DND-41 (cell line): Measurements from ENCODE around the gene SDHAF2.

Experiments
- ATAC-seq: fragments of 200-7000 bp; cut with Tn5 transposase; 3 replicates; pipeline ENCODE4 v1.9.1; 2021; ENCODE audit warnings: low read depth; ENCODE audit not compliant: insufficient read depth
- DNase-seq: peaks from one replicate; pipeline ENCODE4 v3.0.0-alpha.2; 2020
- H2AFZ ChIP-seq: 2 replicates; pipeline ENCODE4 v1.6.0; 2012; ENCODE audit warnings: low read depth, low read length
- H3K27ac ChIP-seq: 2 replicates; pipeline ENCODE4 v1.5.1; 2012; ENCODE audit warnings: low read length, inconsistent platforms
- H3K27me3 ChIP-seq: fragments of 200-600 bp; sonication (generic); 2 replicates; pipeline ENCODE4 v1.6.0; 2012; ENCODE audit warnings: low read length, mild to moderate bottlenecking, inconsistent platforms; ENCODE audit not compliant: insufficient read depth, poor library complexity
- H3K36me3 ChIP-seq: 2 replicates; pipeline ENCODE4 v1.5.1; 2012; ENCODE audit warnings: low read length, inconsistent platforms; ENCODE audit not compliant: insufficient read depth
- H3K4me1 ChIP-seq: 2 replicates; pipeline ENCODE4 v1.5.1; 2012; ENCODE audit warnings: mild to moderate bottlenecking, low read length; ENCODE audit not compliant: insufficient read depth
- H3K4me2 ChIP-seq: 2 replicates; pipeline ENCODE4 v1.6.0; 2012; ENCODE audit warnings: mild to moderate bottlenecking, moderate library complexity, low read length, inconsistent platforms; ENCODE audit not compliant: insufficient read depth
- H3K4me3 ChIP-seq, 2 experiments: fragments of 200-600 bp in 1 of 2; shearing (Covaris generic) in 1 of 2; 2 replicates each; pipeline ENCODE4 v1.5.1; 2012 to 2016; ENCODE audit warnings: inconsistent platforms in 2 of 2, low read length in 2 of 2, mild to moderate bottlenecking in 2 of 2, low read depth in 1 of 2, moderate library complexity in 1 of 2
- H3K79me2 ChIP-seq: 2 replicates; pipeline ENCODE4 v1.6.0; 2012; ENCODE audit warnings: low read length, inconsistent platforms; ENCODE audit not compliant: insufficient read depth
- H3K9ac ChIP-seq: 2 replicates; pipeline ENCODE4 v1.6.0; 2012; ENCODE audit warnings: low read depth, mild to moderate bottlenecking, inconsistent platforms, low read length, moderate library complexity
- H3K9me3 ChIP-seq: 2 replicates; pipeline ENCODE4 v1.5.1; 2012; ENCODE audit warnings: low read length, moderate library complexity, mild to moderate bottlenecking, inconsistent platforms; ENCODE audit not compliant: insufficient read depth, severe bottlenecking
- H4K20me1 ChIP-seq: 2 replicates; pipeline ENCODE4 v1.6.0; 2012; ENCODE audit warnings: low read length; ENCODE audit not compliant: insufficient read depth
- EZH2 ChIP-seq: IDR thresholded peaks from 3 replicates; pipeline ENCODE4 v1.6.1; 2012; ENCODE audit warnings: borderline replicate concordance, low read depth, mild to moderate bottlenecking, moderate library complexity, low read length, inconsistent platforms; ENCODE audit not compliant: severe bottlenecking
- TF ChIP-seq, protein P1 (sequence below): IDR thresholded peaks from 2 replicates; pipeline ENCODE4 v1.5.1; 2012; ENCODE audit warnings: borderline replicate concordance, low read length, moderate library complexity, mild to moderate bottlenecking; ENCODE audit not compliant: poor library complexity, severe bottlenecking; ENCODE audit errors: extremely low read depth

Gene SDHAF2

DNA sequence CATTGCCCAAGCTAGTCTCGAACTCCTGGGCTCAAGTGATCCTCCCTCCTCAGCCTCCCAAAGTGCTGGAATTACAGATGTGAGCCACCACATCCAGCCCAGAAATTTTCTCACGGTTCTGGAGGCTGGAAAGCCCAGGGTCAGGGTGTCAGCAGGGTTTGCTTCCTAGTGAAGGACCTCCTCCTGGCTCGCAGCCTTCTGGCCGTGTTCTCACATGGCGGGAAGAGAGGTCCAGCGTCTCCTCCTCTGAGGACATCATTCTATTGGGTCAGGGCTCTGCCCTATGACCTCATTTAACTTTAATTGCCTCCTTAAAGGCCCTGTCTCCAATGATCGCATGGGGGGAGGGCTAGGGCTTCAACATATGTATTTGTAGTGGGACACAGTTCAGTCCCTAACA is 38.1 kb downstream of the SDHAF2 start:
- no peaks in the 10 kb centered on the region for H3K9me3 ChIP-seq

DNA sequence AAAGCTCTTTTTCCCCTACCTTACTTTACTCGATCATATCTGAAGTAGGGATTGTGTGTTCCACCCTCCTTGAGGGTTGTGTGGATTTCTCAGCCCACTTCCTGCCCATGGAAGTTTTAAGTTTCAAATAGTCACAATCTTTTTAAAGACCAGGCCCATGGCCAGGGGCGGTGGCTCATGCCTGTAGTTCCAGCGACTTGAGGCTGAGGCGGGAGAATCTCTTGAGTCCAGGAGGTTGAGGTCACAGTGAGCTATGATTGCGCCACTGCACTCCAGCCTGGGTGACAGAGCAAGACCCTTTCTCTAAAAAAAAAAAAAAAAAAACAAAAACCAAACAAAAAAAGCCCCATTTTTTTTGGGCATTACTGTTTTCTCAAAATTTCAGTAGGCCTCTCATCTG is 42.4 kb downstream of the SDHAF2 start:
- TF ChIP-seq EZH2: no peak
- TF ChIP-seq, protein P1, sequence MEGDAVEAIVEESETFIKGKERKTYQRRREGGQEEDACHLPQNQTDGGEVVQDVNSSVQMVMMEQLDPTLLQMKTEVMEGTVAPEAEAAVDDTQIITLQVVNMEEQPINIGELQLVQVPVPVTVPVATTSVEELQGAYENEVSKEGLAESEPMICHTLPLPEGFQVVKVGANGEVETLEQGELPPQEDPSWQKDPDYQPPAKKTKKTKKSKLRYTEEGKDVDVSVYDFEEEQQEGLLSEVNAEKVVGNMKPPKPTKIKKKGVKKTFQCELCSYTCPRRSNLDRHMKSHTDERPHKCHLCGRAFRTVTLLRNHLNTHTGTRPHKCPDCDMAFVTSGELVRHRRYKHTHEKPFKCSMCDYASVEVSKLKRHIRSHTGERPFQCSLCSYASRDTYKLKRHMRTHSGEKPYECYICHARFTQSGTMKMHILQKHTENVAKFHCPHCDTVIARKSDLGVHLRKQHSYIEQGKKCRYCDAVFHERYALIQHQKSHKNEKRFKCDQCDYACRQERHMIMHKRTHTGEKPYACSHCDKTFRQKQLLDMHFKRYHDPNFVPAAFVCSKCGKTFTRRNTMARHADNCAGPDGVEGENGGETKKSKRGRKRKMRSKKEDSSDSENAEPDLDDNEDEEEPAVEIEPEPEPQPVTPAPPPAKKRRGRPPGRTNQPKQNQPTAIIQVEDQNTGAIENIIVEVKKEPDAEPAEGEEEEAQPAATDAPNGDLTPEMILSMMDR: no peak
- Histone ChIP-seq H3K27me3 (no peaks in the 10 kb centered on the region), H3K27ac (no peak overlapping the region), H2AFZ (no peak overlapping the region), H3K79me2 (no peaks in the 10 kb centered on the region), H3K4me3 (no peak overlapping the region), H3K4me2 (no peak overlapping the region), H3K9ac (no peak overlapping the region), H3K36me3 (peaks cover 23% of the 10 kb centered on the region), H4K20me1 (no peaks in the 10 kb centered on the region; the same call in 1 of the 2 replicates), H3K4me1 (no peaks in the 10 kb centered on the region), H3K9me3 (no peaks in the 10 kb centered on the region)
- DNase-seq (no peak), ATAC-seq (no peak; the same call in 2 of the 3 replicates)

More for the DNA sequence above, 38.1 kb downstream of the SDHAF2 start:
- H4K20me1 ChIP-seq: 0 out of 2 replicates have a peak, but pooled peaks cover 2% of the 10 kb centered on the region
- no peak overlapping the region for H3K4me2 ChIP-seq
- H2AFZ ChIP-seq: no peak overlapping the region
- ATAC-seq (no peak), DNase-seq (no peak)
- no peaks in the 10 kb centered on the region for H3K4me1 ChIP-seq
- no peaks in the 10 kb centered on the region for H3K27me3 ChIP-seq
- H3K36me3 ChIP-seq: peaks cover 18% of the 10 kb centered on the region
- H3K27ac ChIP-seq: no peak overlapping the region
- TF ChIP-seq, protein P1: no peak
- no peak for TF ChIP-seq EZH2
- H3K9ac ChIP-seq: no peak overlapping the region
- H3K4me3 ChIP-seq: no peak overlapping the region
- no peaks in the 10 kb centered on the region for H3K79me2 ChIP-seq

DNA sequence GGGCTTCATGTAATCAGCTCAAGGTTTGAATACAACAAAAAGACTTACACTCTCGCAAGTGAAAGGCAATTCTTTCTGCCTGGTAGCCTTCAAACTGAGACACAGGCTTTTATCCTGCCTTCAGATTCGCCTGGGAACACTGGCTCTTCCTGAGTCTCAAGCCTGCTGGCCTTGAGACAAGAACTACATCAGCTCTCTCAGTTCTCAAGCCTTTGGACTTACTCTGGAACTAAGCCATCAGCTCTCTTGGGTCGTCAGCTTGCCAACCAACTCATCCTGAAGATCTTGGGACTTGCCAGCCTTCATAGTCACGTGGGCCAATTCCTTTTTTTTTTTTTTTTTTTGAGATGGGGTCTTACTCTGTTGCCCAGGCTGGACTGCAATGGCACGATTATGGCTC is 42.9 kb downstream of the SDHAF2 start:
- H3K4me1 ChIP-seq: peaks cover 4% of the 10 kb centered on the region
- peaks cover 23% of the 10 kb centered on the region for H3K36me3 ChIP-seq
- no peak overlapping the region for H3K4me2 ChIP-seq
- peaks cover 5% of the 10 kb centered on the region for H4K20me1 ChIP-seq
- no peak overlapping the region for H3K27ac ChIP-seq
- no peak overlapping the region for H2AFZ ChIP-seq
- TF ChIP-seq, protein P1: no peak
- TF ChIP-seq EZH2: no peak
- no peaks in the 10 kb centered on the region for H3K27me3 ChIP-seq
- no peaks in the 10 kb centered on the region for H3K79me2 ChIP-seq
- no peak overlapping the region for H3K9ac ChIP-seq
- no peaks in the 10 kb centered on the region for H3K9me3 ChIP-seq
- ATAC-seq (no peak), DNase-seq (no peak)
- H3K4me3 ChIP-seq: no peak overlapping the region

DNA sequence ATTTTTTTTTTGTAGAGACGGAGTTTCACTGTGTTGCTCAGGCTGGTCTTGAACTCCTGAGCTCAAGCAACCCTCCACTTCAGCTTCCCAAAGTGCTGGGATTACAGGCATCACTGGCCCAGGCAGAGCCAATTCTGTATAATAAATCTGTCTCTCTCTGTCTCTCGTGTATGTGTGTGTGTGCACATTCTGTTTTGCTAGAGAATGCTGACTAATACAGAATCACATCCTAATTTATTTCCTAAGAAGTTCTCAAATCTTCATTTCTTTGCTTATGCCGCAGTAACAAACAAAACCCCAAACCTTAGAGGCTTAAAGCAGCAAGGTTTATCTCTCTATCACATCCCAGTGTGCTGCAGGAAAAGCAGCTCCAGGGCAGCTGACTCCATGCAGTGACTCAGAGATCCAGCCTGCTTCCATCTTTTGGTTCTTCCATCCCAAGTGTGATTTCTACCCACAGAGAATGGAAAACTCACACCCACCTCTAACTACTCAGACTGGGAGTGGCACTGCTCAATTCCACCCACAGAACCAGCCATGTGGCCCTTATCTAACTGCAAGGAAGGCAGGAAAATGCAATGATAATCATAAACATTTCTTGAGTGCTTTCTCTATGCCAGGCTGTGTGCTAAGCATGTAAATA is 43.6 kb downstream of the SDHAF2 start:
- Histone ChIP-seq H3K4me2 (no peak overlapping the region), H3K4me1 (peaks cover 5% of the 10 kb centered on the region), H3K36me3 (peaks cover 21% of the 10 kb centered on the region), H3K79me2 (no peaks in the 10 kb centered on the region), H3K27me3 (no peaks in the 10 kb centered on the region), H3K27ac (no peak overlapping the region), H3K9ac (no peak overlapping the region), H3K4me3 (no peak overlapping the region), H4K20me1 (peaks cover 11% of the 10 kb centered on the region), H2AFZ (no peak overlapping the region), H3K9me3 (no peaks in the 10 kb centered on the region)
- ATAC-seq: no peak
- DNase-seq: no peak
- TF ChIP-seq, protein P1: no peak
- TF ChIP-seq EZH2: no peak
